Left lung (tissue), 10 donors: ENCODE measurements around the gene TCEANC. TPM values are rescaled to one million over a fixed set of nuclear protein-coding genes. Genes with fewer than 3 reads are reported as not detected.
"Not testable (repeated sequence)": the region's sequence is repeated elsewhere in the genome, so short reads cannot be mapped to it uniquely, and the experiment has no call there.

Source experiments
- ATAC-seq: fragments of 200-7000 bp; cut with Tn5 transposase; one replicate; pipeline ENCODE4 v1.9.1; 2020; ENCODE audit warnings: moderate library complexity
- DNase-seq, 4 donors: peaks; one replicate each; pipeline ENCODE4 v3.0.0-alpha.2; 2013 to 2020
- H3K27ac ChIP-seq, 2 donors: fragments of 200-600 bp; sonication (generic) in 1 of 2; one replicate each; pipeline versions ENCODE4 v1.5.0 to v1.8.0; 2020 to 2021
- H3K27me3 ChIP-seq, 2 donors: fragments of 200-600 bp; sonication (generic) in 1 of 2; one replicate each; pipeline versions ENCODE4 v1.5.0 to v1.8.0; 2020 to 2021
- H3K36me3 ChIP-seq, 2 donors: fragments of 200-600 bp; sonication (generic) in 1 of 2; one replicate each; pipeline versions ENCODE4 v1.5.0 to v1.8.0; 2020 to 2021
- H3K4me1 ChIP-seq, 2 donors: fragments of 200-600 bp; one replicate each; pipeline ENCODE4 v1.8.0; 2021
- H3K4me3 ChIP-seq, 2 donors: fragments of 200-600 bp; sonication (generic) in 1 of 2; one replicate each; pipeline versions ENCODE4 v1.5.0 to v1.8.0; 2020 to 2021; ENCODE audit warnings: mild to moderate bottlenecking in 1 of 2
- H3K9me3 ChIP-seq, 2 donors: fragments of 200-600 bp; sonication (generic) in 1 of 2; one replicate each; pipeline versions ENCODE4 v1.5.0 to v1.8.0; 2020 to 2021
- intact Hi-C, 2 donors: fragments of 100-400 bp; cut with DNase I; formaldehyde crosslinking; loops; one replicate each; pipeline versions ENCODE4 v1.11.2 to v1.14.2; 2022
- polyA plus RNA-seq, 6 donors: library from polyadenylated mRNA; unstranded; fragments of 120-200 nt; gene quantifications; one replicate each; pipeline ENCODE4 v1.2.1, GENCODE V29; 2013; ENCODE audit not compliant: insufficient read length in 6 of 6
- total RNA-seq, 2 donors: library from RNA; stranded (reverse); fragmentation: NEBNext Ultra II Directional; extraction: Animal tissue kit (Norgen Biotek cat#: 25700); gene quantifications; one replicate each; pipeline ENCODE4 v1.2.1, GENCODE V29; 2021
- TF ChIP-seq, protein P1 (sequence below), 2 donors: fragments of 200-600 bp; sonication (generic) in 1 of 2; IDR thresholded peaks; one replicate each; pipeline versions ENCODE4 v1.5.0 to v1.8.0; 2021; ENCODE audit warnings: antibody characterized with exemption in 2 of 2
- donor health status: DM: no; HTN: yes; CAD: no.
- donor health status: DM: no; HTN: no; CAD: no.

TCEANC gene
- total and polyA plus RNA-seq, 8 donors, result 3.1 to 7.1 (median 6.5) TPM

DNA sequence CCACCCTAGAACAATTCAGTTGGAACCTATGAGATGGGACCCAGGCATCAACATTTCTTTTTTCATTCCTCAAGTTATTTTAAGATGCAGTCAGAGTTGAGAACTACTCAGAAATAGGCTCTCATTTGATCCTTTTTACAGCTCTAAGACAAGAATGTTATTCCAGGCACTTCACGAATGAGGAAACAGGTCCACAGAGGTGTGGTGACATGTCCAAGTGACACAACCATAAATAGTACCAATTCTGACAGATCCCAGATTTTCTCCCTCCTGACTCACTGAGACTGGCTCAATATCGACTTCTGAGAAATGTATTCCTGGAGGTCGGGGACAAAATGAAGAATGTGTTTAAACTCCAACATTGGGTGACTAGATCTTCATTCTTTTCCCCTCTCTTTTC, 11.1 kb downstream of the TCEANC start:
- H3K4me3 ChIP-seq, result no peak overlapping the region
- no peak overlapping the region for H3K27ac ChIP-seq
- TF ChIP-seq, protein P1, sequence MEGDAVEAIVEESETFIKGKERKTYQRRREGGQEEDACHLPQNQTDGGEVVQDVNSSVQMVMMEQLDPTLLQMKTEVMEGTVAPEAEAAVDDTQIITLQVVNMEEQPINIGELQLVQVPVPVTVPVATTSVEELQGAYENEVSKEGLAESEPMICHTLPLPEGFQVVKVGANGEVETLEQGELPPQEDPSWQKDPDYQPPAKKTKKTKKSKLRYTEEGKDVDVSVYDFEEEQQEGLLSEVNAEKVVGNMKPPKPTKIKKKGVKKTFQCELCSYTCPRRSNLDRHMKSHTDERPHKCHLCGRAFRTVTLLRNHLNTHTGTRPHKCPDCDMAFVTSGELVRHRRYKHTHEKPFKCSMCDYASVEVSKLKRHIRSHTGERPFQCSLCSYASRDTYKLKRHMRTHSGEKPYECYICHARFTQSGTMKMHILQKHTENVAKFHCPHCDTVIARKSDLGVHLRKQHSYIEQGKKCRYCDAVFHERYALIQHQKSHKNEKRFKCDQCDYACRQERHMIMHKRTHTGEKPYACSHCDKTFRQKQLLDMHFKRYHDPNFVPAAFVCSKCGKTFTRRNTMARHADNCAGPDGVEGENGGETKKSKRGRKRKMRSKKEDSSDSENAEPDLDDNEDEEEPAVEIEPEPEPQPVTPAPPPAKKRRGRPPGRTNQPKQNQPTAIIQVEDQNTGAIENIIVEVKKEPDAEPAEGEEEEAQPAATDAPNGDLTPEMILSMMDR (IDR thresholded peaks at IDR 0.05), result no peak
- intact Hi-C loops, result no loop called here
- no peak for DNase-seq
- H3K4me1 ChIP-seq, result peaks cover 0 to 12% of the 10 kb centered on the region in 2 donors
- no peaks in the 10 kb centered on the region for H3K9me3 ChIP-seq
- no peaks in the 10 kb centered on the region for H3K36me3 ChIP-seq
- ATAC-seq, result peak; percentile 50
- no peaks in the 10 kb centered on the region for H3K27me3 ChIP-seq

DNA sequence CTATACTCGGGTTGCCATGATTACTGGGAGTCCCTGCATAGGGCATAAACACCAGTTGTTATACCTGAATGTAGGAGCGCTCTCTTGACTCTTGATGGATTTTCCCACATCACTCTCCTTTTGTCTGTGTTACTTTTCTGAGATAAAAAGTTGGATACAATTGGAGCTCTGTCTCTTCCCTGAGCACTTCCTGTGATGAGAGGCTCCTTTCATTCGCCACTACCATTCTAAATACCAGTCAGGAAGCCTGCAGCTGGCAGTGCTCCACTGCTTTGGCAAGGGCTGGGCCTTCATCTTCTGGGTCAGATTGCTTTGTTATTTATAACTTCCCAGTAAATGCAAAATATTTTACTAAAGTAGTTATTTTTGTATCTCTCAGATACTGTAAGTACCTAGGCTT, 13.9 kb downstream of the TCEANC start:
- H3K27ac ChIP-seq, result no peak overlapping the region
- no peak for ATAC-seq
- peaks cover 0 to 9% of the 10 kb centered on the region in 2 donors for H3K4me1 ChIP-seq
- no peak overlapping the region for H3K4me3 ChIP-seq
- no peaks in the 10 kb centered on the region for H3K9me3 ChIP-seq
- DNase-seq, result no peak
- TF ChIP-seq, protein P1 (IDR thresholded peaks at IDR 0.05), result no peak
- no peaks in the 10 kb centered on the region for H3K36me3 ChIP-seq
- H3K27me3 ChIP-seq, result no peaks in the 10 kb centered on the region
- intact Hi-C loops, result no loop called here

DNA sequence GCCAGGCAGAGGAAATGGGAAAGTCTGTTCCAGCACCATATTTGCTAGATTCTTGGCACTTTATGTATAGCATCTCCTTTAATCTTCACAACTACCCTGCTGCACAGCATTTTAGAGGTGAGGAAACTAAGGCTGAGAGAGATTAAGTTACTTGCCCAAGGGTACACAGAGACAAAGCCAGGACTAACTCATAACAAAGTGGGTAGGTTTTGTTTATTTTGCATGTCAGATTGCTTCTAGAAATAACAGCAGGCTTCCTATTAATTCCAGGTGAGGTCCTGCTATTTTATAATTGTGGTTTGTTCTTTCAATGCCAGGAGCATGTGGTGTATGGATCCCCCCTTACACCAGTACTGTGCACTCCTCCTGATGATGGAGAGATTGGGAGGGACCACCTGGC, 15.0 kb downstream of the TCEANC start:
- H3K27ac ChIP-seq, result no peak overlapping the region
- no peak for DNase-seq
- TF ChIP-seq, protein P1 (IDR thresholded peaks at IDR 0.05), result no peak

DNA sequence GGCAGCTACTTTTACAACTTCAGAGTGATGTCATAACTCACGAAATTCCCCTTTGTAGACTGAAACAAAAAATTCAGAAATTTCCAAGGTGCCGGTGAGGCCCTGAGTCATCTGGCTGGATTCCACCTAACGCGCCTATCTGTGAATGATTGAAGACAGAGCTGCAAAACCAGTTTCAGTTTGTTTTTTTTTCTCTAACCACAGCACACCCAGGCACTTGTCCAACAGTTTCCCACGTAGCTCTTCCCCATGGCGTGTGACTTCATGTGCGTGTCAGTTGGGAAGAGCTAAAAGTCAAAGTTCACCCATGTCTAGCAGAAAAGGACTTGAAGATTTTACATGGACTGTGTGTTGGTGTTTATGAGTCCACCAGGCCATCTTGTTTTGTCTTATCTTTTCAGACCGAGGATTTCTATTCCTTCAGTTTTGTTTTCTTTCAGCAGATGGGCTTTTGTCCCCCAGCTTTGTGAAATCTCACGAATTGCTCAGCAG, 16.4 kb downstream of the TCEANC start:
- no peaks in the 10 kb centered on the region for H3K9me3 ChIP-seq
- intact Hi-C loops, result no loop called here
- peak in 2 of 4 donors; percentile 67 to 70 for DNase-seq
- peak; percentile 83 for ATAC-seq
- peaks cover 0 to 9% of the 10 kb centered on the region in 2 donors for H3K4me1 ChIP-seq
- TF ChIP-seq, protein P1 (IDR thresholded peaks at IDR 0.05), result no peak
- peak overlapping the region; percentile 9 to 60 for H3K27ac ChIP-seq
- no peak overlapping the region for H3K4me3 ChIP-seq
- H3K27me3 ChIP-seq, result no peaks in the 10 kb centered on the region
- H3K36me3 ChIP-seq, result no peaks in the 10 kb centered on the region

More for the DNA sequence above, 15.0 kb downstream of the TCEANC start:
- Histone ChIP-seq H3K36me3 (no peaks in the 10 kb centered on the region), H3K4me1 (peaks cover 0 to 9% of the 10 kb centered on the region in 2 donors), H3K4me3 (no peak overlapping the region), H3K27me3 (no peaks in the 10 kb centered on the region), H3K9me3 (no peaks in the 10 kb centered on the region)
- ATAC-seq, result no peak
- intact Hi-C loops, result no loop called here

DNA sequence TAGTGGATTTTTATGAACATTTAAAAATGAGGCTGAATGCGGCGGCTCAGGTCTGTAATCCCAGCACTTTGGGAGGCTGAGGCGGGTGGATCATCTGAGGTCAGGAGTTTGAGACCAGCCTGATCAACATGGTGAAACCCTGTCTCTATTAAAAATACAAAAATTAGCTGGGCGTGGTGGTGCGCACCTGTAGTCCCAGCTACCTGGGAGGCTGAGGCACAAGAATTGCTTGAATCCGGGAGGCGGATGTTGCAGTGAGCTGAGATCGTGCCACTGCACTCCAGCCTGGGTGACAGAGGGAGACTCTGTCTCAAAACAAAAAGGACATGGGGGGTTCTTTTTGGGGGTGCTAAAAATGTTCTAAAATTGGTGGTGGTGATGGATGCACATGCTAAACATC, 16.8 kb downstream of the TCEANC start:
- H3K27me3 ChIP-seq, H3K9me3 ChIP-seq, DNase-seq, ATAC-seq, intact Hi-C loops, H3K4me1 ChIP-seq, H3K36me3 ChIP-seq, H3K4me3 ChIP-seq: not testable (repeated sequence)
- peak overlapping the region; percentile 9 to 60 for H3K27ac ChIP-seq

DNA sequence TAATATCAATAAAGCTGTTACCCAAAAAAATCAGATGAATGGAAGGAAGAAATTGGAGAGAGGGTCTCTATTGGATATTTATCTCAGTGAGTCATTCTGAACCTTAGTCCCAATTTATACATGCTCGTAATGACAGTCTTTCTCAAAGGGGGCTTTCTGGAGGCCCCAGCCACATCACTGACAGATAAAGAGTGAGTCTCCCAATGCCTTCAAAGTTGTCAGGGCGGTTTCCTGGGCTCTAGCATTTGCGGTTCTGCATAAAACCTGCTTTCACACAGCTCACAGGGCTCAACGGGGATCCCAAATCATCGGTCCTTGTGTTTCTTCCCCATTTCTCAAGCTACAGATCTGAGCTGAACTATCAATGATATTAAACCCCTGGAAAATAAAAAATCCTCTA, 17.3 kb downstream of the TCEANC start:
- peaks cover 0 to 3% of the 10 kb centered on the region in 2 donors for H3K4me1 ChIP-seq
- intact Hi-C loops, result no loop called here
- no peak overlapping the region for H3K4me3 ChIP-seq
- no peak for ATAC-seq
- no peak overlapping the region for H3K27ac ChIP-seq
- no peaks in the 10 kb centered on the region for H3K36me3 ChIP-seq
- TF ChIP-seq, protein P1 (IDR thresholded peaks at IDR 0.05), result no peak
- H3K27me3 ChIP-seq, result no peaks in the 10 kb centered on the region
- DNase-seq, result no peak
- no peaks in the 10 kb centered on the region for H3K9me3 ChIP-seq
